Nucleus accumbens (tissue), 56 donors: ENCODE results near the gene CAMK2A.
"Not testable (repeated sequence)": the region's sequence is repeated elsewhere in the genome, so short reads cannot be mapped to it uniquely, and the experiment has no call there.

Experiments
- DNase-seq, 56 donors: peaks; one replicate each; lab custom pipeline; 2025; lab: John Stamatoyannopoulos, UW

CAMK2A gene

DNA sequence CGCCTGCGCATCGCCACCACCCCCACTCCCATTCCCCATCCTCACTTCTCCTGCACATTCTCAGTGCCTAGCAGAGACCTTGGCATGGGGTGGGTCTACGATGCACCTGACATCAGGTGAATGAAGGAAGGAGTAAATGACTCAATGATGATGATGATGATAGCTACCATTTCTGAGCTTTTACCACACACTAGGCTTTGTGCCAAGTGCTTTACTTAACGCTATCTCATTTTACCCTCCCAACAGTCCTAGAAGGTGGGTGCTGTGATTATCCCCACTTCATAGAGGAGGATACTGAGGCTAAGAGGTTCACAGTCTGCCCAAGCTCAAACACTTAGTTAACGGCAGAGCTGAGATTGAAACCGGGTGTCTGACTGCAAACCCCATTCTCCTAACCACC, 27.1 kb downstream of the CAMK2A start:
- no peak for DNase-seq

- DNase-seq: no peak
Observed at GRCh38 chr5:150261231-150261630, 28.3 kb downstream of the CAMK2A start.

- peak in 6 of 56 donors; percentile 11 to 40 (median 18) for DNase-seq
Observed at GRCh38 chr5:150258130-150258529, 31.4 kb downstream of the CAMK2A start.

DNA sequence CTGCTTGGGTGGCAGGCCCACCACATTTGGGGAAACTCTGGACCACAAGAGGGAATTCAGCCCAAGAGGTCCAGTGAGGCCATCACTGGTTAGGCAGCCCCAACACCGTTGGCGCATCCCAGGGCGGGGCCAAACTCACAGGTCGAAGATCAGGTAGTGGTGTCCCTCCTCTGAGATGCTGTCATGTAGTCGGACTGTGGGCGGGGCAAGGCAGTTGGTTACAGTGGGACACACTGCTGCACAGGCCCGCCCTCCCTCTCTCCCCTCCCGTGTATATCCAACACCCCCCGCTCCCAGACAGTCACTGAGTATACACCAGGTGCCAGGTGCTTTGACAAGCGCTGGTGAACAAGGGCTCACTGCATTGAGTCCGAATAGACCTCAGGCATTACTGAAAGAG, 32.1 kb downstream of the CAMK2A start:
- DNase-seq: no peak

DNA sequence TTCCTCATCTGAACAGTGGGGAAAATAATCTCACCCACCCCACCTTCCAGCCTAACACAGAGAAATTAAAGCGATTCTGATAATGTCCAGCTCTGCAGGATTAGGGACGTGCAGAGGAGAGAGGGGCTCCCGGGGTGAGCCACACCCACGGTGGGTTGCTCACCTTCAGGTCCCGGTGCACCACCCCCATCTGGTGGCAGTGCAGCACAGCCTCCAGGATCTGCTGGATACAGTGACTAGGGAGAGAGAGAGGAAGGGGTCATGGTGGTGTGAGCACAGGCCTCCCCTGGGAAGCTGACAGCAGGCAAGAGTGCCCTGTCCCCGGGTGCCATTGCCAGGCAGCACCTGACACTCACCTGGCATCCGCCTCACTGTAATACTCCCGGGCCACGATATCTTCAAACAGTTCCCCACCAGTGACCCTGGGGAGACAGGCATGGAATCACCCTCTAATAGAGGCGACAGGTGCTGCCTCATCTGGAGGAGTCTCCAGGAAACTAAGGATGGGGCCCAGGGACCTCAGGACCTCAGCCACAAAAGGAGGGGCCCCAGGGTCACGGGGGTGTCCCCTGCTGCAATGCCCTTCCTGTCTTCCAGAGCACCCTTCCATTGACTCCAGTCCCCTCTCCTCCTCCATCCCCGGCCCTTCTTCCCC, 33.0 kb downstream of the CAMK2A start:
- no peak for DNase-seq

- DNase-seq: peak in 3 of 56 donors; percentile 13 to 29 (median 24)
Observed at GRCh38 chr5:150255659-150256409, 33.7 kb downstream of the CAMK2A start.

DNA sequence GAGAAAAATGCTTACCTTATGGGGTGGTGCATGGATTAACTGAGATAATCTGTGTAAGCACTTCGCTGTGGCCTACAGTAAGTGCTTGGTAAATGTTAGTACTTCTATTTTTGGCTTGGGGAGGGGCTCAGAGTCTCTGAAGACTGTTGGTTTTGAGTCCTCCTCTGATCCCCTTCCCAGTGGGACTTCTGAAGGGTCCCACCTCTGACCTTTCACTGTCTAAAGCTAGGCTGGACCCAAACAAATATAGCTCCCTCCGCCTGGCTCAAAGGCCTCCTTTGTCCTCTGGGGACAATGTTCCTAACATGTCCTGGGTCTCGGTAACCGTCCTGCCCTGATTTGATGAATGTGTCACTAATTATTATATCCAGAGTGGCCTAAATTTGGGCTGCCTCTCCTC, 34.8 kb downstream of the CAMK2A start:
- no peak for DNase-seq

GRCh38 chr5:150254363-150254762, 35.2 kb downstream of the CAMK2A start:
- DNase-seq: no peak

- DNase-seq: no peak
Observed at GRCh38 chr5:150253416-150254208, 36.0 kb downstream of the CAMK2A start.

DNA sequence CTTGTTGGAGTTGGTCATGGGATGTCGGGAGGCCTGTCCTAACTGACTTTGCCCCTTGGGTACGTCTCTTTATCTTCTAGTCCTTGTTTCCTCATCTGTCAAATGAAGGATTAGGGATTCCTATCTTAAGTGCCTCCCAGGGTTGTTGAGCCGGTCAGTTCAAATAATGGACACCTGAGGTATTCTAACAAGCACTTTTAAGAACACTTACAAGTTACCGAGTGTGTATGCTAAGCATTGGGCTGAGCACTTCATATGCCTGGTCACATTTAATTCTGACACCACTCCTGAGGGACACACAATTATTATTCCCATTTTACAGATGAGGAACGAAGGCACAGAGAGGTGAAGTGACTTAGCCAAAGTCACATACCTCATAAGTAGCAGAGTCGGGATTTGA, 37.1 kb downstream of the CAMK2A start:
- no peak for DNase-seq

- DNase-seq: no peak
Observed at GRCh38 chr5:150251504-150251903, 38.1 kb downstream of the CAMK2A start.

- DNase-seq: no peak
Observed at GRCh38 chr5:150249744-150250143, 39.8 kb downstream of the CAMK2A start.

GRCh38 chr5:150248946-150249345, 40.6 kb downstream of the CAMK2A start:
- DNase-seq: no peak

DNA sequence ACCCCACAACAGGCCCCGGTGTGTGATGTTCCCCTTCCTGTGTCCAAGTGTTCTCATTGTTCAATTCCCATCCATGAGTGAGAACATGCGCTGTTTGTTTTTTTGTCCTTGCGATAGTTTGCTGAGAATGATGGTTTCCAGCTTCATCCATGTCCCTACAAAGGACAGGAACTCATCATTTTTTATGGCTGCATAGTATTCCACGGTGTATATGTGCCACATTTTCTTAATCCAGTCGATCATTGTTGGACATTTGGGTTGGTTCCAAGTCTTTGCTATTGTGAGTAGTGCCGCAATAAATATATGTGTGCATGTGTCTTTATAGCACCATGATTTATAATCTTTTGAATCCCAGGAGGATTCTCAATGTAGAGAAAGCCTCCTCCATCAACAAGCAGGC, 41.1 kb downstream of the CAMK2A start:
- DNase-seq: not testable (repeated sequence)

- DNase-seq: no peak
Observed at GRCh38 chr5:150247726-150248125, 41.8 kb downstream of the CAMK2A start.

GRCh38 chr5:150246835-150247234, 42.7 kb downstream of the CAMK2A start:
- DNase-seq: no peak

DNA sequence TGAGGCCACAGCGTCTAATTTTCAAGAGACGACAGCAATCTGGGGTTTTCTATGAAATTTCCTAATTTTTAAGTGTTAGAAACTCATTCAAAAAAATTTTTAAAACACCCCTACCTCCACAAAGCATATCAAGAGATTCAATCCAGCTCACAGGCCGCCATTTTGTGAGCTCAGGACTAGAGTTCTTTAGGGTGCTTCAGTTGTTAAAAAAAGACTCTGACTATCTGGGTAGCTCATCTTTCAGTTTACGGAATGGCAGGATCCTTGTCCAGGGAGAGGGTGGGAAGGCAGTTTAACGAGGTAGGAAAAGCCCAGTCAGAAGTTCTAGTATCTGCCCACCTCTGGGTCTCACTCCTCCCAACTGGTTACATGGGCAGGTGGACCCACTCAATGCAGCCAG, 43.1 kb downstream of the CAMK2A start:
- DNase-seq: no peak

DNA sequence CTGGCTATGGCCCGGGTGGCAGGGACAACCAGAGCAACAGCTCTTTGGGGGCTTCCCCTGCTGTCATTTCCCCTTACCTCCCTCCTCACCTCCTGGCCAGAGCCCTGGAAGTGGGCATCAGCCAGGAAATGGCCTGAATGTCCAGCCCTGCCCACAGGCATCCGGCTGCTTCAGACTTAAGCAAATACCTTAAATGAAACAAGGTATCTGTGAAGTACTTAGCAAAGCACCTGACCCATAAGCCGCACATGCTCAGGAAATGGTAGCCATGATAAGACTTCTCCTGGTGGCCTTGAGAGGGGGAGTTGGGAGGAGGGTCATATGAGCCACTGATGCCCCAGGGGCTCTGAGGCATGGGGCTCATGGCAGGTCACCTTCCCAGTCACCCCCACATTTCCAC, 43.8 kb downstream of the CAMK2A start:
- no peak for DNase-seq

- DNase-seq: no peak
Observed at GRCh38 chr5:150245111-150245789, 44.3 kb downstream of the CAMK2A start.

GRCh38 chr5:150244209-150244608, 45.4 kb downstream of the CAMK2A start:
- no peak for DNase-seq

DNA sequence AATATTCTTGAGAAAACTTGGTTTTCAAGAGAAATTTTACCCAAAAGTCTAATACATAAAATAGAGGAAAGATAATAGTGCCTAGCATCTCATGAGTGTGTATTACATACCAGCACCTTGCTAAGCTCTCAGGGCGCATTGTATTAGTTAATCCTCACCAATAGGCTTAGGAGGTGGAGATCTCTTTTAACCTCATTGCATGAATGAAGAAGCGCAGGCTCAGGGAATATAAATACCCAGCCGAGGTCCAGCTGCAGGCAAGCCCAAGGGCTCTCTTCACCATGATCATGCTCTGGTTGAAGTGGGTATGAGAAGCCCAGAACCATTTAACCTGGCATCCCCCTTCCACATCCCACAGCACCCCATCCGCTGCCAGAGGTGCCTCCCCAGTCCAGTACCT, 46.0 kb downstream of the CAMK2A start:
- DNase-seq: no peak
